Astrocyte (in vitro differentiated cells and primary cell): ENCODE results near the gene HLCS. TPM values are rescaled to one million over a fixed set of nuclear protein-coding genes. Genes with fewer than 3 reads are reported as not detected.
A peak's percentile ranks its signal among the peaks of the same experiment; 100 is the strongest.

ENCODE experiments used
- DNase-seq: peaks from one replicate; pipeline ENCODE4 v3.0.0-alpha.2; 2010; ENCODE audit warnings: low read depth
- FAIRE-seq: peaks from 2 replicates; lab custom pipeline; 2011; peaks lifted over from hg19 to GRCh38; lab: Jason Lieb, UNC
- H2AFZ ChIP-seq: 2 replicates; pipeline ENCODE4 v1.6.0; 2012; ENCODE audit warnings: low read depth, low read length, inconsistent platforms
- H3K27ac ChIP-seq: 2 replicates; pipeline ENCODE4 v1.5.1; 2011; ENCODE audit warnings: low read depth, low read length, inconsistent platforms
- H3K27me3 ChIP-seq: 2 replicates; pipeline ENCODE4 v1.6.0; 2011; ENCODE audit warnings: low read length, inconsistent platforms; ENCODE audit not compliant: insufficient read depth
- H3K36me3 ChIP-seq: 2 replicates; pipeline ENCODE4 v1.5.1; 2011; ENCODE audit warnings: low read length, inconsistent platforms; ENCODE audit not compliant: insufficient read depth
- H3K4me1 ChIP-seq: 2 replicates; pipeline ENCODE4 v1.5.1; 2011; ENCODE audit warnings: low read length, inconsistent platforms; ENCODE audit not compliant: insufficient read depth
- H3K4me2 ChIP-seq: 2 replicates; pipeline ENCODE4 v1.6.0; 2012; ENCODE audit warnings: low read length, inconsistent platforms
- H3K4me3 ChIP-seq: 2 replicates; pipeline ENCODE4 v1.5.1; 2011; ENCODE audit warnings: low read depth, mild to moderate bottlenecking, low read length, inconsistent platforms; ENCODE audit not compliant: insufficient read depth
- H3K79me2 ChIP-seq: 2 replicates; pipeline ENCODE4 v1.6.0; 2012; ENCODE audit warnings: mild to moderate bottlenecking, low read length, inconsistent platforms; ENCODE audit not compliant: insufficient read depth
- H3K9ac ChIP-seq: 2 replicates; pipeline ENCODE4 v1.6.0; 2012; ENCODE audit warnings: mild to moderate bottlenecking, low read length, inconsistent platforms
- H3K9me3 ChIP-seq: 2 replicates; pipeline ENCODE4 v1.5.1; 2012; ENCODE audit warnings: low read depth, mild to moderate bottlenecking, low read length, inconsistent platforms; ENCODE audit not compliant: insufficient read depth
- H4K20me1 ChIP-seq: 2 replicates; pipeline ENCODE4 v1.6.0; 2012; ENCODE audit warnings: low read length, inconsistent platforms; ENCODE audit not compliant: insufficient read depth
- H3K27ac Mint-ChIP-seq: one replicate; pipeline ENCODE4 v1.8.0; 2021; ENCODE audit warnings: mild to moderate bottlenecking, mixed read lengths; ENCODE audit not compliant: unreplicated experiment
- H3K27me3 Mint-ChIP-seq: one replicate; pipeline ENCODE4 v1.8.0; 2021; ENCODE audit warnings: low read depth, mixed read lengths; ENCODE audit not compliant: unreplicated experiment
- H3K36me3 Mint-ChIP-seq: one replicate; pipeline ENCODE4 v1.8.0; 2021; ENCODE audit warnings: low read depth, mixed read lengths; ENCODE audit not compliant: unreplicated experiment
- H3K4me1 Mint-ChIP-seq: one replicate; pipeline ENCODE4 v1.8.0; 2021; ENCODE audit warnings: low read depth, mixed read lengths; ENCODE audit not compliant: unreplicated experiment
- H3K4me3 Mint-ChIP-seq: one replicate; pipeline ENCODE4 v1.8.0; 2021; ENCODE audit warnings: mild to moderate bottlenecking, moderate library complexity, mixed read lengths; ENCODE audit not compliant: unreplicated experiment
- H3K9me3 Mint-ChIP-seq: one replicate; pipeline ENCODE4 v1.8.0; 2021; ENCODE audit warnings: mild to moderate bottlenecking, mixed read lengths; ENCODE audit not compliant: unreplicated experiment
- EZH2 ChIP-seq: IDR thresholded peaks from 2 replicates; pipeline ENCODE4 v1.6.1; 2012; ENCODE audit warnings: mild to moderate bottlenecking, low read length, inconsistent platforms; ENCODE audit not compliant: insufficient read depth
- total RNA-seq: library from RNA; stranded (reverse); gene quantifications from 2 replicates; pipeline ENCODE4 v1.2.1, GENCODE V29; 2021
- TF ChIP-seq, protein P1 (sequence below): IDR thresholded peaks from 2 replicates; pipeline ENCODE4 v1.5.1; 2011; ENCODE audit warnings: low read depth, mild to moderate bottlenecking, inconsistent platforms, low read length, moderate library complexity; ENCODE audit not compliant: insufficient read depth

Gene HLCS
- total RNA-seq, 1 donor from 2014 or later, result 20.9 TPM

DNA sequence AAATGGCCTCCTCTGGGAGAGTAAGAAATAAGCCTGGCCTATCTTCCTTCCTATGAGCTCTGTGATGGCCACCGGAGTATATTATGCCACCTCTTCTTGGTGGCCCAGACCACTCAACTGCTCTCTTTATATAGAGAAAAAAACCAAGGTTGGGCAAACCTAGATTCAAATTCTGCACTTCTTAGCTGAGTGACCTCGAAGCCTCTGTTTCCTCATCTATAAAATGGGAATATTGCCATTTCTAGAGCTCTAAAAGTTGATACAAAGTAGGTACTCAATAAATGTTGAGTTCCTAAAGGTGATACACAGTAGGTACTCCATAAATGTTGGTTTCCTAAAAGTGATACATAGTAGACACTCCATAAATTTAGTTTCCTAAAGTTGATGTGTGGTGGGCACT lies 120.7 kb downstream of the HLCS start:
- no peaks in the 10 kb centered on the region for H3K9me3 Mint-ChIP-seq
- Histone ChIP-seq H3K4me3 (no peak overlapping the region), H2AFZ (no peak overlapping the region), H3K4me1 (peaks cover 16% of the 10 kb centered on the region), H3K79me2 (no peaks in the 10 kb centered on the region), H3K9me3 (no peaks in the 10 kb centered on the region), H3K9ac (no peak overlapping the region), H4K20me1 (no peaks in the 10 kb centered on the region), H3K27me3 (no peaks in the 10 kb centered on the region), H3K4me2 (no peak overlapping the region), H3K36me3 (no peaks in the 10 kb centered on the region), H3K27ac (no peak overlapping the region)
- H3K27me3 Mint-ChIP-seq, result no peaks in the 10 kb centered on the region
- peaks cover 3% of the 10 kb centered on the region for H3K36me3 Mint-ChIP-seq
- TF ChIP-seq, protein P1, sequence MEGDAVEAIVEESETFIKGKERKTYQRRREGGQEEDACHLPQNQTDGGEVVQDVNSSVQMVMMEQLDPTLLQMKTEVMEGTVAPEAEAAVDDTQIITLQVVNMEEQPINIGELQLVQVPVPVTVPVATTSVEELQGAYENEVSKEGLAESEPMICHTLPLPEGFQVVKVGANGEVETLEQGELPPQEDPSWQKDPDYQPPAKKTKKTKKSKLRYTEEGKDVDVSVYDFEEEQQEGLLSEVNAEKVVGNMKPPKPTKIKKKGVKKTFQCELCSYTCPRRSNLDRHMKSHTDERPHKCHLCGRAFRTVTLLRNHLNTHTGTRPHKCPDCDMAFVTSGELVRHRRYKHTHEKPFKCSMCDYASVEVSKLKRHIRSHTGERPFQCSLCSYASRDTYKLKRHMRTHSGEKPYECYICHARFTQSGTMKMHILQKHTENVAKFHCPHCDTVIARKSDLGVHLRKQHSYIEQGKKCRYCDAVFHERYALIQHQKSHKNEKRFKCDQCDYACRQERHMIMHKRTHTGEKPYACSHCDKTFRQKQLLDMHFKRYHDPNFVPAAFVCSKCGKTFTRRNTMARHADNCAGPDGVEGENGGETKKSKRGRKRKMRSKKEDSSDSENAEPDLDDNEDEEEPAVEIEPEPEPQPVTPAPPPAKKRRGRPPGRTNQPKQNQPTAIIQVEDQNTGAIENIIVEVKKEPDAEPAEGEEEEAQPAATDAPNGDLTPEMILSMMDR, result no peak
- TF ChIP-seq EZH2, result no peak
- H3K4me1 Mint-ChIP-seq, result peaks cover 19% of the 10 kb centered on the region
- H3K27ac Mint-ChIP-seq, result no peak overlapping the region
- FAIRE-seq (no peak), DNase-seq (no peak)
- H3K4me3 Mint-ChIP-seq, result no peak overlapping the region

DNA sequence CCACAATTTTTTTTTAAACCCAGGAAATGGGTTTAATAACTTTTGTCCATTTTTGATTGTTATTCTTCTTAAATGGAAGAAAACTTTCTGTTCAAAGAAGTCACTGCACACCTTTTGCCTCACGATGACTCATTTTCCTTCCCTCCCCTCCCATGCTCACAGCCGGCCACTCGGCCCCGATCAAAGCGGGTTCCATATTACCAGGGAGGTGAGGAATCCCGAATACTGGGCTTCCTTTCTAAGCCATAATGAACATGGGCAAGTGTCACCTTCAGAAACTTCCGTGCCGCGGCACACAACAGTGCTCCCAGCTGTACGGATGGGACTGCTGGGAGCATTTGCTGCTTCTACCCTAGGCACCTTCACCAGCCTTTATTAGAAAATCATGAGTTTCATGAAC lies 121.4 kb downstream of the HLCS start:
- no peaks in the 10 kb centered on the region for H3K27me3 ChIP-seq
- peaks cover 16% of the 10 kb centered on the region for H3K4me1 ChIP-seq
- no peak overlapping the region for H3K4me3 ChIP-seq
- Mint-ChIP-seq H3K9me3 (no peaks in the 10 kb centered on the region), H3K27me3 (no peaks in the 10 kb centered on the region), H3K27ac (no peak overlapping the region), H3K4me1 (peaks cover 19% of the 10 kb centered on the region), H3K4me3 (no peak overlapping the region), H3K36me3 (peaks cover 3% of the 10 kb centered on the region)
- no peak for TF ChIP-seq EZH2
- TF ChIP-seq, protein P1, result no peak
- no peaks in the 10 kb centered on the region for H3K79me2 ChIP-seq
- H3K9ac ChIP-seq, result no peak overlapping the region
- no peak overlapping the region for H2AFZ ChIP-seq
- no peaks in the 10 kb centered on the region for H3K36me3 ChIP-seq
- H3K27ac ChIP-seq, result no peak overlapping the region
- H4K20me1 ChIP-seq, result no peaks in the 10 kb centered on the region
- no peak overlapping the region for H3K4me2 ChIP-seq
- DNase-seq (no peak), FAIRE-seq (no peak)
- no peaks in the 10 kb centered on the region for H3K9me3 ChIP-seq

DNA sequence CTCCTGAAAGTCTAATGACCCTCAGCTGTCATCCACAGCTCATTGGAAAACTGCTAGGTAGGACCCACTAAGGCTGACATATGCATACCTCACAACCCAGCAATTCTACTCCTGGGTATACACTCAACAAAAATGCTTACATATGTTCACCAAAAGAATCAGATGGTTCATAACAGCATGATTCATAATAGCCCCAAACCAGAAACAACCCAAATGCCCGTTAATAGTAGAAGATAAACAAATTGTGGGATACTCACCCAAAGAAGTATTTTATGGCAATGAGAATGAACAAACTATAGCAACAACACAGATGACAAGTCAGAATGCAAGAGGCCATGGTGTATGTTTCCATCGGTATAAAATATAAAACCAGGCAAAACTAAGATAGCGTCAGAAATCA lies 124.6 kb downstream of the HLCS start:
- no peaks in the 10 kb centered on the region for H3K9me3 ChIP-seq
- H3K27me3 Mint-ChIP-seq, result no peaks in the 10 kb centered on the region
- peaks cover 22% of the 10 kb centered on the region for H3K4me1 Mint-ChIP-seq
- H3K27ac ChIP-seq, result no peak overlapping the region
- TF ChIP-seq, protein P1, result no peak
- TF ChIP-seq EZH2, result no peak
- peaks cover 9% of the 10 kb centered on the region for H3K4me1 ChIP-seq
- peaks cover 3% of the 10 kb centered on the region for H3K36me3 Mint-ChIP-seq
- no peaks in the 10 kb centered on the region for H3K36me3 ChIP-seq
- no peak overlapping the region for H3K4me2 ChIP-seq
- no peak overlapping the region for H3K4me3 Mint-ChIP-seq
- no peak overlapping the region for H3K27ac Mint-ChIP-seq
- no peaks in the 10 kb centered on the region for H3K79me2 ChIP-seq
- no peak overlapping the region for H3K9ac ChIP-seq
- H3K4me3 ChIP-seq, result no peak overlapping the region
- no peaks in the 10 kb centered on the region for H4K20me1 ChIP-seq
- FAIRE-seq, result no peak
- no peaks in the 10 kb centered on the region for H3K9me3 Mint-ChIP-seq
- peak; percentile 14 for DNase-seq
- H3K27me3 ChIP-seq, result no peaks in the 10 kb centered on the region
- H2AFZ ChIP-seq, result no peak overlapping the region
